ENCODE results near the gene SLC32A1. TPM values are rescaled to one million over a fixed set of nuclear protein-coding genes. Genes with fewer than 3 reads are reported as not detected.
A peak's percentile ranks its signal among the peaks of the same experiment; 100 is the strongest.

The SLC32A1 gene
- total RNA-seq, 1 donor from 2014 or later = 0.04 TPM

DNA sequence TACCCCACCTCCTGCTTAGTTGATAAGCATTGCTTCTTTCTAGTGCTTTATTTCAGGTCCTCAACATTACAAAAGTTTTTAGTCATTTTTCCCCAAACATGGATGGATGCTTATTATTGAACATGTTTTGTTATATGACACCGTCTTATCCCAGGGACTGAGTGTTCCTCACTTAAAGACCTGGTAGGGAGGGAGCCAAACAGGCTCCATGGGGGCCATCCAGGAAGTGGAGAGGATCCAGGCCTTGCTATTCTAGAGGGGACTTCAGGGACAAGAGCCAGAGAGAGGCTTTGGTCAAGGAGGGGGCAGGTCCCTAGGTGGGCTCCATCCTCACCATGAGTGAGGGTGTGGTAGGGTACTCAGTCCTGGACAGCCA lies 7.4 kb downstream of the SLC32A1 start:
- H3K27ac Mint-ChIP-seq = no peak overlapping the region
- Histone ChIP-seq H3K79me2 (ENCODE audit: low read depth) (no peaks in the 10 kb centered on the region), H3K9ac (no peak overlapping the region), H3K27me3 (peaks cover 98% of the 10 kb centered on the region), H3K27ac (no peak overlapping the region), H2AFZ (replicated peaks) (no peak overlapping the region), H3F3A (ENCODE audit: low read depth) (peaks cover 15% of the 10 kb centered on the region), H3K36me3 (no peaks in the 10 kb centered on the region), H3K9me3 (ENCODE audit: low read depth) (no peaks in the 10 kb centered on the region), H4K20me1 (ENCODE audit: low read depth) (peaks cover 36% of the 10 kb centered on the region), H3K4me3 (no peak overlapping the region), H3K4me1 (peaks cover 11% of the 10 kb centered on the region), H3K4me2 (no peak overlapping the region)
- DNase-seq (ENCODE audit: low spot score) = no peak
- TF ChIP-seq EZH2phosphoT487 (IDR thresholded peaks at IDR 0.05) (no peak), EZH2 (IDR thresholded peaks at IDR 0.05) (no peak)
- TF ChIP-seq, protein P1, sequence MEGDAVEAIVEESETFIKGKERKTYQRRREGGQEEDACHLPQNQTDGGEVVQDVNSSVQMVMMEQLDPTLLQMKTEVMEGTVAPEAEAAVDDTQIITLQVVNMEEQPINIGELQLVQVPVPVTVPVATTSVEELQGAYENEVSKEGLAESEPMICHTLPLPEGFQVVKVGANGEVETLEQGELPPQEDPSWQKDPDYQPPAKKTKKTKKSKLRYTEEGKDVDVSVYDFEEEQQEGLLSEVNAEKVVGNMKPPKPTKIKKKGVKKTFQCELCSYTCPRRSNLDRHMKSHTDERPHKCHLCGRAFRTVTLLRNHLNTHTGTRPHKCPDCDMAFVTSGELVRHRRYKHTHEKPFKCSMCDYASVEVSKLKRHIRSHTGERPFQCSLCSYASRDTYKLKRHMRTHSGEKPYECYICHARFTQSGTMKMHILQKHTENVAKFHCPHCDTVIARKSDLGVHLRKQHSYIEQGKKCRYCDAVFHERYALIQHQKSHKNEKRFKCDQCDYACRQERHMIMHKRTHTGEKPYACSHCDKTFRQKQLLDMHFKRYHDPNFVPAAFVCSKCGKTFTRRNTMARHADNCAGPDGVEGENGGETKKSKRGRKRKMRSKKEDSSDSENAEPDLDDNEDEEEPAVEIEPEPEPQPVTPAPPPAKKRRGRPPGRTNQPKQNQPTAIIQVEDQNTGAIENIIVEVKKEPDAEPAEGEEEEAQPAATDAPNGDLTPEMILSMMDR (IDR thresholded peaks at IDR 0.05) = no peak
- peaks cover 28% of the 10 kb centered on the region for H3K4me1 Mint-ChIP-seq
- peaks cover 6% of the 10 kb centered on the region for H3K9me3 Mint-ChIP-seq
- no peaks in the 10 kb centered on the region for H3K36me3 Mint-ChIP-seq
- peak overlapping the region; percentile 80 for H3K4me3 Mint-ChIP-seq
- H3K27me3 Mint-ChIP-seq (ENCODE audit: insufficient read depth, low read depth) = peaks cover 78% of the 10 kb centered on the region

DNA sequence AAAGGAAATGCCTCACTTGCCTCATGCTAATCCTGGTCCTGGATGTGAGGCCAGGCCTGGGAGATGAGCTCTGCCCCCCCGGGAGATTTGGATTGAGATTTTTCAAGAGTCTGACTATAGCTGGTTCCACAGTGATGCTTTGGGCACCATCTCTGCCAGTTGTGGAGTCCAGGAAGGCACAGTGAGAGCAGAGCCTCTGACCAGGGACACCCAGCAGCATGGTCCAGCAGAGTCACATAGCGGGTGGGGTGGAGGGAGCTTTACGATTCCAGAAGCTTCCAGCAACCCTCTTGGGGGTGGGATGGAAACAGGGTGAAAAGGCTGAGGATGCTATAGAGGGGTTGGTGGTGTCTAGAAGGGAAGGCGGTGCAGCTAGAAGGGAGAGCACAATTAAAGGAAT lies 8.7 kb downstream of the SLC32A1 start:
- H3K4me1 ChIP-seq = peaks cover 11% of the 10 kb centered on the region
- DNase-seq (ENCODE audit: low spot score) = no peak
- H3K4me2 ChIP-seq = no peak overlapping the region
- no peak overlapping the region for H2AFZ ChIP-seq (replicated peaks)
- Mint-ChIP-seq H3K36me3 (no peaks in the 10 kb centered on the region), H3K27ac (no peak overlapping the region), H3K27me3 (ENCODE audit: insufficient read depth, low read depth) (peaks cover 65% of the 10 kb centered on the region), H3K4me3 (no peak overlapping the region), H3K4me1 (peaks cover 18% of the 10 kb centered on the region), H3K9me3 (peaks cover 4% of the 10 kb centered on the region)
- no peaks in the 10 kb centered on the region for H3K9me3 ChIP-seq (ENCODE audit: low read depth)
- no peak overlapping the region for H3K4me3 ChIP-seq
- peaks cover 25% of the 10 kb centered on the region for H4K20me1 ChIP-seq (ENCODE audit: low read depth)
- no peak overlapping the region for H3K9ac ChIP-seq
- peaks cover 12% of the 10 kb centered on the region for H3F3A ChIP-seq (ENCODE audit: low read depth)
- no peak overlapping the region for H3K27ac ChIP-seq
- H3K79me2 ChIP-seq (ENCODE audit: low read depth) = no peaks in the 10 kb centered on the region
- peaks cover 96% of the 10 kb centered on the region for H3K27me3 ChIP-seq
- TF ChIP-seq, protein P1 (IDR thresholded peaks at IDR 0.05) = no peak
- TF ChIP-seq EZH2 (IDR thresholded peaks at IDR 0.05) = no peak
- no peak for TF ChIP-seq EZH2phosphoT487 (IDR thresholded peaks at IDR 0.05)
- no peaks in the 10 kb centered on the region for H3K36me3 ChIP-seq

DNA sequence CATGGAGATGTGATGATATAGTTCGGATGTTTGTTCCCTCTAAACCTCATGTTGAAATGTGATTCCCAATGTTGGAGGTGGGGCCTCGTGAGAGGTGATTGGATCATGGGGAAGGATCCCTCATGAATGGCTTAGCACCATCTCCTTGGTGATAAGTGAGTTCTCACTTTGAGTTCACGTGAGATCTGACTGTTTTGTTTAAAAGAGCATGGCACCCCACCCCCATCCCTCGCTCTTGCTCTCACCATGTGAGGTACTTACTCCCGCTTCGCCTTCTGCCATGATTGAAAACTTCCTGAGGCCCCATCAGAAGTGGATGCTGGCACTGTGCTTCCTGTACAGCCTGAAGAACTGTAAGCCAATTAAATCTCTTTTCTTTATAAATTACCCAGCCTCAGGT lies 10.9 kb downstream of the SLC32A1 start:
- Mint-ChIP-seq H3K36me3 (no peaks in the 10 kb centered on the region), H3K27ac (no peak overlapping the region), H3K4me1 (peaks cover 9% of the 10 kb centered on the region), H3K9me3 (peaks cover 4% of the 10 kb centered on the region), H3K4me3 (no peak overlapping the region), H3K27me3 (ENCODE audit: insufficient read depth, low read depth) (peaks cover 46% of the 10 kb centered on the region)
- peaks cover 6% of the 10 kb centered on the region for H4K20me1 ChIP-seq (ENCODE audit: low read depth)
- no peak for TF ChIP-seq EZH2 (IDR thresholded peaks at IDR 0.05)
- TF ChIP-seq EZH2phosphoT487 (IDR thresholded peaks at IDR 0.05) = no peak
- TF ChIP-seq, protein P1 (IDR thresholded peaks at IDR 0.05) = no peak
- no peak overlapping the region for H3K9ac ChIP-seq
- peaks cover 3% of the 10 kb centered on the region for H3K4me1 ChIP-seq
- no peak overlapping the region for H3K27ac ChIP-seq
- no peak overlapping the region for H3K4me3 ChIP-seq
- no peaks in the 10 kb centered on the region for H3K79me2 ChIP-seq (ENCODE audit: low read depth)
- H2AFZ ChIP-seq (replicated peaks) = no peak overlapping the region
- no peaks in the 10 kb centered on the region for H3K36me3 ChIP-seq
- H3F3A ChIP-seq (ENCODE audit: low read depth) = peaks cover 9% of the 10 kb centered on the region
- H3K27me3 ChIP-seq = peaks cover 95% of the 10 kb centered on the region
- H3K4me2 ChIP-seq = no peak overlapping the region
- no peak for DNase-seq (ENCODE audit: low spot score)
- H3K9me3 ChIP-seq (ENCODE audit: low read depth) = no peaks in the 10 kb centered on the region
